ENCODE measurements around the gene SMTNL1. TPM values are rescaled to one million over a fixed set of nuclear protein-coding genes. Genes with fewer than 3 reads are reported as not detected.

Gene SMTNL1, protein sequence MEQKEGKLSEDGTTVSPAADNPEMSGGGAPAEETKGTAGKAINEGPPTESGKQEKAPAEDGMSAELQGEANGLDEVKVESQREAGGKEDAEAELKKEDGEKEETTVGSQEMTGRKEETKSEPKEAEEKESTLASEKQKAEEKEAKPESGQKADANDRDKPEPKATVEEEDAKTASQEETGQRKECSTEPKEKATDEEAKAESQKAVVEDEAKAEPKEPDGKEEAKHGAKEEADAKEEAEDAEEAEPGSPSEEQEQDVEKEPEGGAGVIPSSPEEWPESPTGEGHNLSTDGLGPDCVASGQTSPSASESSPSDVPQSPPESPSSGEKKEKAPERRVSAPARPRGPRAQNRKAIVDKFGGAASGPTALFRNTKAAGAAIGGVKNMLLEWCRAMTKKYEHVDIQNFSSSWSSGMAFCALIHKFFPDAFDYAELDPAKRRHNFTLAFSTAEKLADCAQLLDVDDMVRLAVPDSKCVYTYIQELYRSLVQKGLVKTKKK
- not detected in 2 replicates for total RNA-seq

GRCh38 chr11:57536947-57537619 lies at the start of gene SMTNL1:
TSS of gene SMTNL1 (plus strand) at chr11:57537595. CDS start at chr11:57542643, 5,048 bp downstream.

DNA sequence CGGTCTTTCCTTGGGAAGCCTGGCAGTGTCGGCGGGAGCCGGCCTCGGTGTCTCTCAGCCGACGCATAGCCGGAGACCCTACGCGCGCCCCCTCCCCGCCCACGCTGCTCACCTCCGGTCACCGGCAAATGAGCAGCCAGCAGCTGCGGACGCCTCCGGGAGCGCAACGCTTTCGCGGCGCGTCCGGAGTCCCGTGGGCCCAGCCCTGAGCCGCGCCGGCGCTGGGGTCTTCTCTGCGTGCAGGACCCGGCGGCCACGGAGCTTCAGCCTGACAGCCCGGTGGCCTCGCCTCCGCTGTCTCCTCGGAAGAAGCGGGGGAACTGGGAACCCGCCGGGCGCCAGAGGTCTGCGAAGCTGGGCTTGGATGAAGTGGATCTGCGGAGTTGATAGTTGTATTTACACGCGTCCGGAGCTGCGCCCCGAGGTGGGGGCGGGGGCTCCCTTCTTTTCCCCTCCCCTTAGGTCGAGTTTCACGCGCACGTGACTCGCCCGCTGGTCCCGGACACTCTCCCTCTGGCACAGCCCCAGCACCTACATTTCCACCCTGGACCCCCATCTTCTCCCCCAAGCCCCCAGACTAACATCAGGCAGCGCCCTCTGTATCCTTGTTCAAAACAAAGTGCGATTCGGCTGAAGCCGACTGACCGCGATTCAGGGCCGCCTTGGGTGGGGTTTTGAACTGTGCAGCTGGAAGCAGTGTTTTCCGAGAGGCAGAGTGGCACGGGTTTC lies 21.9 kb upstream of the SMTNL1 start, which contains the start of gene SLC43A1:
Gene SLC43A1 (minus strand): TSS at position 371 of the 729 bp plus-strand sequence. CDS start 1,591 bp downstream, outside the sequence.

GRCh38 chr11:57530596-57531507 lies 6.5 kb upstream of the SMTNL1 start, which contains the start of gene TIMM10:
TSS of gene TIMM10 (minus strand) at chr11:57530754. CDS start at chr11:57530189, 565 bp downstream.

GRCh38 chr11:57567515-57568329 lies 30.3 kb downstream of the SMTNL1 start, which contains the start of gene UBE2L6:
TSS of gene UBE2L6 (minus strand) at chr11:57567672. CDS start at chr11:57567611, 61 bp downstream.

GRCh38 chr11:57597461-57597915 lies 60.1 kb downstream of the SMTNL1 start, which contains the start of gene SERPING1:
TSS of gene SERPING1 (plus strand) at chr11:57597685. CDS start at chr11:57598271, 586 bp downstream.

Small RNA genes lying within 50 kb of the gene (small RNA-seq; reads per million reads assigned to genes)
- not detected for gene RN7SL605P

Other genes with a start within 250 kb of the SMTNL1 start
- 102 and 105 TPM in 2 replicates for gene TNKS1BP1, start 212.6 kb upstream of the SMTNL1 start, total RNA-seq
- 53.3 and 67.8 TPM in 2 replicates for gene SSRP1, start 201.7 kb upstream of the SMTNL1 start, total RNA-seq
- gene P2RX3, start 199.2 kb upstream of the SMTNL1 start, total RNA-seq = 0.11 and 0.13 TPM in 2 replicates
- gene PRG3, start 156.4 kb upstream of the SMTNL1 start, total RNA-seq = not detected in 2 replicates
- 0.11 TPM in 1 of 2 replicates, not detected in the other for gene PRG2, start 146.9 kb upstream of the SMTNL1 start, total RNA-seq
- gene SLC43A3, start 110.5 kb upstream of the SMTNL1 start, total RNA-seq = 58.8 and 125 TPM in 2 replicates
- 0.39 TPM in 1 of 2 replicates, not detected in the other for gene RTN4RL2, start 77.1 kb upstream of the SMTNL1 start, total RNA-seq
- 12.0 and 14.5 TPM in 2 replicates for gene SLC43A1, start 21.9 kb upstream of the SMTNL1 start, total RNA-seq
- 22.7 and 34.0 TPM in 2 replicates for gene TIMM10, start 6.8 kb upstream of the SMTNL1 start, total RNA-seq
- gene UBE2L6, start 30.1 kb downstream of the SMTNL1 start, total RNA-seq = 49.2 and 49.5 TPM in 2 replicates
- 19.6 and 31.0 TPM in 2 replicates for gene SERPING1, start 60.1 kb downstream of the SMTNL1 start, total RNA-seq
- gene YPEL4, start 112.3 kb downstream of the SMTNL1 start, total RNA-seq = 0.26 and 0.65 TPM in 2 replicates
- gene CLP1, start 120.2 kb downstream of the SMTNL1 start, total RNA-seq = 11.4 and 12.8 TPM in 2 replicates
- 42.3 and 44.3 TPM in 2 replicates for gene ZDHHC5, start 130.5 kb downstream of the SMTNL1 start, total RNA-seq
- 13.7 and 15.4 TPM in 2 replicates for gene MED19, start 174.6 kb downstream of the SMTNL1 start, total RNA-seq
- gene TMX2, start 175.0 kb downstream of the SMTNL1 start, total RNA-seq = 52.7 and 53.2 TPM in 2 replicates
- 59.8 and 69.5 TPM in 2 replicates for gene SELENOH, start 203.9 kb downstream of the SMTNL1 start, total RNA-seq
- not detected in 2 replicates for gene BTBD18, start 214.2 kb downstream of the SMTNL1 start, total RNA-seq
- gene CTNND1, start 224.2 kb downstream of the SMTNL1 start, total RNA-seq = 121 and 135 TPM in 2 replicates